H9 (cell line): Measurements from ENCODE around the gene MACROD1. TPM values are rescaled to one million over a fixed set of nuclear protein-coding genes. Genes with fewer than 3 reads are reported as not detected.

Experiments used
- DNase-seq: peaks from one replicate; pipeline ENCODE4 v3.0.0-alpha.2; 2017
- H2AFZ ChIP-seq: one replicate; pipeline ENCODE4 v1.6.1; 2013; ENCODE audit warnings: mild to moderate bottlenecking, low read length, control low read depth, moderate library complexity
- H2AK5ac ChIP-seq: 2 replicates; pipeline ENCODE4 v1.6.1; 2013; ENCODE audit warnings: low read length, control low read depth, mixed read lengths; ENCODE audit not compliant: insufficient read length
- H2BK120ac ChIP-seq: one replicate; pipeline ENCODE4 v1.6.1; 2013; ENCODE audit warnings: low read depth, mild to moderate bottlenecking, low read length, control low read depth, inconsistent platforms; ENCODE audit not compliant: poor library complexity, severe bottlenecking
- H2BK12ac ChIP-seq: 2 replicates; pipeline ENCODE4 v1.6.1; 2013; ENCODE audit warnings: low read length, control low read depth, mixed read lengths, low read depth; ENCODE audit not compliant: insufficient read length
- H2BK15ac ChIP-seq: 2 replicates; pipeline ENCODE4 v1.6.1; 2013; ENCODE audit warnings: low read depth, low read length, control low read depth
- H2BK20ac ChIP-seq: one replicate; pipeline ENCODE4 v1.6.1; 2013; ENCODE audit warnings: low read depth, mild to moderate bottlenecking, low read length, control low read depth, inconsistent platforms; ENCODE audit not compliant: poor library complexity, severe bottlenecking
- H2BK5ac ChIP-seq: 2 replicates; pipeline ENCODE4 v1.6.1; 2013; ENCODE audit warnings: low read length, control low read depth, mixed read lengths; ENCODE audit not compliant: insufficient read length
- H3K14ac ChIP-seq: 2 replicates; pipeline ENCODE4 v1.6.1; 2013; ENCODE audit warnings: low read length, control low read depth; ENCODE audit not compliant: insufficient read depth
- H3K18ac ChIP-seq: 2 replicates; pipeline ENCODE4 v1.6.1; 2013; ENCODE audit warnings: low read depth, mild to moderate bottlenecking, mixed read lengths, low read length, control low read depth; ENCODE audit not compliant: insufficient read length
- H3K23ac ChIP-seq: 2 replicates; pipeline ENCODE4 v1.6.1; 2013; ENCODE audit warnings: low read length, control low read depth, mixed read lengths, low read depth; ENCODE audit not compliant: insufficient read length
- H3K23me2 ChIP-seq: 2 replicates; pipeline ENCODE4 v1.6.1; 2013; ENCODE audit warnings: low read depth, mild to moderate bottlenecking, mixed read lengths, low read length, control low read depth; ENCODE audit not compliant: insufficient read length, poor library complexity, severe bottlenecking
- H3K27ac ChIP-seq: 2 replicates; pipeline ENCODE4 v1.5.1; 2013; ENCODE audit warnings: low read length, control low read depth, mixed read lengths, low read depth; ENCODE audit not compliant: insufficient read length
- H3K27me3 ChIP-seq: 2 replicates; pipeline ENCODE4 v1.6.1; 2013; ENCODE audit warnings: low read length, control low read depth, inconsistent platforms; ENCODE audit not compliant: insufficient read depth
- H3K4ac ChIP-seq: 2 replicates; pipeline ENCODE4 v1.6.1; 2013; ENCODE audit warnings: low read depth, mild to moderate bottlenecking, control low read depth, inconsistent platforms, low read length, moderate library complexity
- H3K4me1 ChIP-seq: 2 replicates; pipeline ENCODE4 v1.6.1; 2013; ENCODE audit warnings: low read length, control low read depth, inconsistent platforms; ENCODE audit not compliant: insufficient read depth
- H3K4me2 ChIP-seq: 2 replicates; pipeline ENCODE4 v1.6.1; 2013; ENCODE audit warnings: low read length, control low read depth, mixed read lengths; ENCODE audit not compliant: insufficient read length, insufficient read depth
- H3K56ac ChIP-seq: 2 replicates; pipeline ENCODE4 v1.6.1; 2013; ENCODE audit warnings: low read depth, mild to moderate bottlenecking, mixed read lengths, low read length, control low read depth; ENCODE audit not compliant: insufficient read length
- H3K79me1 ChIP-seq: 2 replicates; pipeline ENCODE4 v1.6.1; 2013; ENCODE audit warnings: low read depth, mild to moderate bottlenecking, moderate library complexity, low read length, control low read depth, inconsistent platforms; ENCODE audit not compliant: insufficient read depth, poor library complexity, severe bottlenecking
- H3K79me2 ChIP-seq: 2 replicates; pipeline ENCODE4 v1.6.1; 2013; ENCODE audit warnings: low read length, control low read depth, inconsistent platforms; ENCODE audit not compliant: insufficient read depth
- H3K9ac ChIP-seq: 2 replicates; pipeline ENCODE4 v1.6.1; 2013; ENCODE audit warnings: low read length, control low read depth, mixed read lengths; ENCODE audit not compliant: insufficient read length; ENCODE audit errors: extremely low read depth
- H3K9me3 ChIP-seq: one replicate; pipeline ENCODE4 v1.6.1; 2013; ENCODE audit warnings: low read depth, low read length, inconsistent platforms; ENCODE audit not compliant: control insufficient read depth
- H3T11ph ChIP-seq: one replicate; pipeline ENCODE4 v1.6.1; 2013; ENCODE audit warnings: mild to moderate bottlenecking, low read length, control low read depth, inconsistent platforms
- H4K20me1 ChIP-seq: one replicate; pipeline ENCODE4 v1.6.1; 2013; ENCODE audit not compliant: control insufficient read depth, insufficient read length, insufficient read depth
- H4K5ac ChIP-seq: 2 replicates; pipeline ENCODE4 v1.6.1; 2013; ENCODE audit warnings: low read depth, mild to moderate bottlenecking, mixed read lengths, low read length, control low read depth; ENCODE audit not compliant: insufficient read length
- H4K8ac ChIP-seq: replicated peaks from 2 replicates; pipeline ENCODE4 v1.6.1; 2013; ENCODE audit warnings: low read length, control low read depth, mixed read lengths, low read depth; ENCODE audit not compliant: insufficient read length
- H4K91ac ChIP-seq: 2 replicates; pipeline ENCODE4 v1.6.1; 2013; ENCODE audit warnings: low read depth, mild to moderate bottlenecking, moderate library complexity, mixed read lengths, low read length, control low read depth; ENCODE audit not compliant: insufficient read length
- H3K27ac Mint-ChIP-seq, 3 experiments: 2 replicates in 2 of 3; 3 replicates in 1 of 3; pipeline ENCODE4 v1.8.0; 2020 to 2021; ENCODE audit warnings: mixed read lengths in 3 of 3, mild to moderate bottlenecking in 1 of 3, moderate library complexity in 1 of 3
- H3K27me3 Mint-ChIP-seq: 2 replicates; pipeline ENCODE4 v1.8.0; 2021; ENCODE audit warnings: low read depth, mild to moderate bottlenecking, moderate library complexity, mixed read lengths
- H3K36me3 Mint-ChIP-seq, 3 experiments: 2 replicates in 2 of 3; 3 replicates in 1 of 3; pipeline ENCODE4 v1.8.0; 2020 to 2021; ENCODE audit warnings: low read depth in 3 of 3, mixed read lengths in 3 of 3; ENCODE audit not compliant: insufficient read depth in 1 of 3
- H3K4me1 Mint-ChIP-seq, 2 experiments: 2 replicates each; pipeline ENCODE4 v1.8.0; 2020; ENCODE audit warnings: mixed read lengths in 2 of 2
- H3K4me3 Mint-ChIP-seq, 2 experiments: 2 replicates in 1 of 2; 3 replicates in 1 of 2; pipeline ENCODE4 v1.8.0; 2020 to 2021; ENCODE audit warnings: mild to moderate bottlenecking in 2 of 2, mixed read lengths in 2 of 2, moderate library complexity in 1 of 2
- H3K9me3 Mint-ChIP-seq, 2 experiments: 2 replicates in 1 of 2; 3 replicates in 1 of 2; pipeline ENCODE4 v1.8.0; 2020; ENCODE audit warnings: mild to moderate bottlenecking in 2 of 2, mixed read lengths in 2 of 2, moderate library complexity in 1 of 2
- CTCF ChIP-seq: fragments of 200-600 bp; sonication (generic); conservative IDR thresholded peaks from 3 replicates; pipeline ENCODE4 v1.8.0; 2021; ENCODE audit warnings: antibody characterized with exemption, mild to moderate bottlenecking
- WGBS: extraction: QIAGEN DNeasy Blood & Tissue Kit; methylation state at CpG from one replicate; pipeline ENCODE4 v1.1.7; 2013; ENCODE audit warnings: missing lambda C conversion rate, low lambda C conversion rate, mixed read lengths; ENCODE audit not compliant: insufficient read length; ENCODE audit errors: extremely low coverage; 5-methylcytosine and 5-hydroxymethylcytosine counted together
- total RNA-seq: library from RNA; stranded (reverse); gene quantifications from 2 replicates; pipeline ENCODE4 v1.2.1, GENCODE V29; 2021

Gene MACROD1
- total RNA-seq, 1 experiment from 2014 or later, result 21.2 TPM

GRCh38 chr11:64095273-64095817 is 70.6 kb downstream of the MACROD1 start:
- H3K23me2 ChIP-seq, result no peaks in the 10 kb centered on the region
- no peaks in the 10 kb centered on the region for H3K9me3 ChIP-seq
- H3K79me1 ChIP-seq, result no peaks in the 10 kb centered on the region
- H3K18ac ChIP-seq, result no peak overlapping the region
- Mint-ChIP-seq H3K36me3 (no peaks in the 10 kb centered on the region), H3K9me3 (no peaks in the 10 kb centered on the region; a peak in 1 of 5 replicates), H3K27me3 (peaks cover 86% of the 10 kb centered on the region), H3K4me1 (peaks cover 19 to 49% of the 10 kb centered on the region in 2 experiments), H3K4me3 (no peak overlapping the region), H3K27ac (peak overlapping the region in 1 of 3 experiments; percentile 67; a peak in 2 of 7 replicates)
- H2BK120ac ChIP-seq, result no peak overlapping the region
- no peak overlapping the region for H3T11ph ChIP-seq
- H4K5ac ChIP-seq, result no peak overlapping the region
- H3K27me3 ChIP-seq, result peaks cover 4% of the 10 kb centered on the region; the same call in 1 of the 2 replicates
- WGBS, result no CpG with 5 or more reads among the region's 10 CpGs
- H3K14ac ChIP-seq, result no peak overlapping the region
- no peak overlapping the region for H3K27ac ChIP-seq
- H4K8ac ChIP-seq, result no peak overlapping the region
- no peak overlapping the region for H2BK5ac ChIP-seq
- no peak overlapping the region for H2BK15ac ChIP-seq
- no peaks in the 10 kb centered on the region for H3K79me2 ChIP-seq
- DNase-seq, result no peak
- no peak overlapping the region for H3K4me2 ChIP-seq
- H2AFZ ChIP-seq, result no peak overlapping the region
- no peak overlapping the region for H3K23ac ChIP-seq
- no peak overlapping the region for H2BK20ac ChIP-seq
- H3K56ac ChIP-seq, result no peak overlapping the region
- no peak overlapping the region for H2BK12ac ChIP-seq
- no peak overlapping the region for H3K4ac ChIP-seq
- H3K4me1 ChIP-seq, result no peaks in the 10 kb centered on the region; the same call in 1 of the 2 replicates
- no peaks in the 10 kb centered on the region for H4K20me1 ChIP-seq
- no peak for TF ChIP-seq CTCF
- H2AK5ac ChIP-seq, result no peak overlapping the region
- H4K91ac ChIP-seq, result no peak overlapping the region
- H3K9ac ChIP-seq, result no peak overlapping the region
